ENCODE data around the gene PTTG1IP. TPM values are rescaled to one million over a fixed set of nuclear protein-coding genes. Genes with fewer than 3 reads are reported as not detected.

PTTG1IP gene
- polyA plus RNA-seq, 1 experiment, result 249 TPM

- H3K27ac ChIP-seq (ENCODE audit: low read depth, low read length), result no peak overlapping the region
Observed at GRCh38 chr21:44817506-44817880, 56.0 kb downstream of the PTTG1IP start.

DNA sequence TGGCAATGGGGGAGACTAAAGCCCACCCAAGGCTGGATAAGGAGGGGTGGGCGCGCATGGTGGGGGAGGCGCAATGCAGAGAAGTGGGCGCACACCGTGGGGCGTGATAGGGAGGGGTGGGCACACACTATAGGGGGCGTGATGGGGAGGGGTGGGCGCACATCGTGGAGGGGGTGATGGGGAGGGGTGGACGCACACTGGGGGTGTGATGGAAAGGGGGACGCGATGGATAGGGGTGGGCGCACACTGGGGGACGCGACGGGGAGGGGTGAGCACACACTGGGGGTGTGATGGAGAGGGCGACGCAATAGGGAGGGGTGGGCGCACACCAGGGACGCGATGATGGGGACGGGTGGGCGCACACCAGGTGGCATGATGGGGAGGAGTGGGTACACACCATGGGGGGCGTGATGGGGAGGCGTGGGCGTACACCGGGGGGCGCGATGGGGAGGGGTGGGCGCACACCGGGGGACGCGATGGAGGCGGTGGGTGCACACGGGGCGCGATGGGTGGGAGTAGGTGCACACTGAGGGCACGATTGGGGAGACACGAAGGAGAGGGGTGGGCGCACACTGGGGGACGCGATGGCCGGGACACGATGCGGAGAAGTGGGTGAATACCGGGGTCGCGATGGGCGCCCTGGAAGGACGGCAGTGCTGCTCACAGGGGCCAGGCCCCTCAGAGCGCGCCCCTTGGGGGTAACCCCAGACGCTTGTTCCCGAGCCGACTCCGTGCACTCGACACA, 56.6 kb downstream of the PTTG1IP start:
- no peak for TF ChIP-seq CTCF (IDR thresholded peaks at IDR 0.05; ENCODE audit: low read depth, low read length)
- ChIA-PET CTCF (no interaction called here), POLR2A (interaction anchor here (0.5 to 1.1 kb wide), 5 partner anchors 15 to 425 kb away, joined by 3 to 7 read pairs (median 3); partner anchors contain the start of genes PTTG1IP and UBE2G2)
- Histone ChIP-seq H3K27ac (ENCODE audit: low read depth, low read length) (no peak overlapping the region), H3K9me3 (ENCODE audit: control insufficient read depth, insufficient read depth, low read length) (peaks cover 25% of the 10 kb centered on the region), H3K4me3 (ENCODE audit: low read depth, low read length) (peak overlapping the region; percentile 78), H3K27me3 (ENCODE audit: control insufficient read depth, insufficient read depth, low read length) (no peaks in the 10 kb centered on the region)
- no peak for DNase-seq (ENCODE audit: low read depth, low spot score)

More at GRCh38 chr21:44817506-44817880, 56.0 kb downstream of the PTTG1IP start:
- Histone ChIP-seq H3K27me3 (ENCODE audit: control insufficient read depth, insufficient read depth, low read length) (no peaks in the 10 kb centered on the region), H3K9me3 (ENCODE audit: control insufficient read depth, insufficient read depth, low read length) (peaks cover 28% of the 10 kb centered on the region), H3K4me3 (ENCODE audit: low read depth, low read length) (peak overlapping the region; percentile 78)
- peak; percentile 67 for DNase-seq (ENCODE audit: low read depth, low spot score)
- POLR2A ChIA-PET, result interaction anchor here (0.5 to 1.1 kb wide), 5 partner anchors 16 to 425 kb away, joined by 3 to 7 read pairs (median 3); partner anchors contain the start of genes PTTG1IP and UBE2G2
- CTCF ChIA-PET, result interaction anchor here (0.7 kb wide), 1 partner anchor 8 kb away, joined by 3 read pairs; no protein-coding TSS in a partner anchor
- TF ChIP-seq CTCF (IDR thresholded peaks at IDR 0.05; ENCODE audit: low read depth, low read length), result no peak

GRCh38 chr21:44815852-44816628, 57.5 kb downstream of the PTTG1IP start:
- no peak overlapping the region; the same call in 1 of the 2 replicates for H3K4me3 ChIP-seq (ENCODE audit: low read depth, low read length)
- H3K27me3 ChIP-seq (ENCODE audit: control insufficient read depth, insufficient read depth, low read length), result no peaks in the 10 kb centered on the region
- DNase-seq (ENCODE audit: low read depth, low spot score), result no peak
- CTCF ChIA-PET, result interaction anchor here (0.9 kb wide), 1 partner anchor 23 kb away, joined by 4 read pairs; no protein-coding TSS in a partner anchor
- no peak for TF ChIP-seq CTCF (IDR thresholded peaks at IDR 0.05; ENCODE audit: low read depth, low read length)
- H3K27ac ChIP-seq (ENCODE audit: low read depth, low read length), result no peak overlapping the region
- H3K9me3 ChIP-seq (ENCODE audit: control insufficient read depth, insufficient read depth, low read length), result peaks cover 21% of the 10 kb centered on the region
- POLR2A ChIA-PET, result interaction anchor here (0.7 to 1.2 kb wide), 2 partner anchors 14 to 91 kb away, joined by 3 to 4 read pairs; partner anchors contain the start of gene UBE2G2

- no peak for TF ChIP-seq CTCF (IDR thresholded peaks at IDR 0.05; ENCODE audit: low read depth, low read length)
- peaks cover 19% of the 10 kb centered on the region for H3K9me3 ChIP-seq (ENCODE audit: control insufficient read depth, insufficient read depth, low read length)
- CTCF ChIA-PET, result interaction anchor here (0.5 to 0.9 kb wide), 2 partner anchors 22 to 117 kb away, joined by 4 read pairs; no protein-coding TSS in a partner anchor
- no peak overlapping the region for H3K27ac ChIP-seq (ENCODE audit: low read depth, low read length)
- POLR2A ChIA-PET, result interaction anchor here (0.7 to 1.2 kb wide), 2 partner anchors 13 to 92 kb away, joined by 3 to 4 read pairs; partner anchors contain the start of gene UBE2G2
- H3K4me3 ChIP-seq (ENCODE audit: low read depth, low read length), result no peak overlapping the region
- DNase-seq (ENCODE audit: low read depth, low spot score), result no peak
- H3K27me3 ChIP-seq (ENCODE audit: control insufficient read depth, insufficient read depth, low read length), result no peaks in the 10 kb centered on the region
Observed at GRCh38 chr21:44815225-44815624, 58.3 kb downstream of the PTTG1IP start.

Measured in AG04450 (cell line).